Measurements from ENCODE around the gene TICAM1. TPM values are rescaled to one million over a fixed set of nuclear protein-coding genes. Genes with fewer than 3 reads are reported as not detected.

TICAM1 gene
- total and polyA plus RNA-seq, 2 of the 8 experiments (the other 6 are each of a cell fraction or from before 2014, with no cell fraction given) = 0.41 to 0.65 TPM

- ChIA-PET CTCF (ENCODE audit: partially characterized antibody) (interaction anchor here (0.5 to 5.2 kb wide), 10 partner anchors 12 to 191 kb away, joined by 3 to 32 read pairs (median 3); no protein-coding TSS in a partner anchor), POLR2A (ENCODE audit: partially characterized antibody) (interaction anchor here (1.2 kb wide), 2 partner anchors 24 to 80 kb away, joined by 3 read pairs; no protein-coding TSS in a partner anchor)
- H3K14ac ChIP-seq (ENCODE audit: insufficient read length) = no peak overlapping the region
- no peak overlapping the region for H2BK120ac ChIP-seq (replicated peaks; ENCODE audit: low read depth, low read length)
- no peak overlapping the region for H4K8ac ChIP-seq (ENCODE audit: extremely low read depth, insufficient read depth, low read length)
- H3K9me3 ChIP-seq (ENCODE audit: insufficient read depth in 2 of 2, low read depth in 1 of 2, low read length in 1 of 2) = no peaks in the 10 kb centered on the region; a peak in 1 of 4 replicates
- TF ChIP-seq SAP30 (IDR thresholded peaks at IDR 0.05; ENCODE audit: insufficient read depth, insufficient replicate concordance, low read length) = no peak
- TF ChIP-seq CHD2 (IDR thresholded peaks at IDR 0.05; ENCODE audit: low read length) = no peak
- TF ChIP-seq ZNF274 (IDR thresholded peaks at IDR 0.05; ENCODE audit: borderline replicate concordance, extremely low read depth, low read length) = no peak
- no peak for TF ChIP-seq TBP (IDR thresholded peaks at IDR 0.05; ENCODE audit: low read depth, low read length)
- no peak for TF ChIP-seq RFX5 (IDR thresholded peaks at IDR 0.05; ENCODE audit: borderline replicate concordance, low read depth, low read length)
- TF ChIP-seq SP2 (IDR thresholded peaks at IDR 0.05; ENCODE audit: low read length) = no peak
- no peak for TF ChIP-seq CHD1 (IDR thresholded peaks at IDR 0.05; ENCODE audit: low read depth, low read length)
- no peak for TF ChIP-seq CEBPB (IDR thresholded peaks at IDR 0.05; ENCODE audit: low read depth, low read length)
- TF ChIP-seq CBX8 (IDR thresholded peaks at IDR 0.05; ENCODE audit: borderline replicate concordance, low read depth, low read length) = no peak
- no peak for TF ChIP-seq ATF3 (IDR thresholded peaks at IDR 0.05; ENCODE audit: insufficient read depth, low read depth, low read length)
- no peak overlapping the region for H3K23ac ChIP-seq (ENCODE audit: insufficient read length)
- peaks cover 0 to 7% of the 10 kb centered on the region in 2 experiments for H4K20me1 ChIP-seq (replicated peaks in 1 of 2; ENCODE audit: control insufficient read depth in 1 of 2, insufficient read depth in 2 of 2, low read length in 2 of 2)
- no peak overlapping the region for H3K27ac ChIP-seq (ENCODE audit: low read depth, low read length)
- DNase-seq (ENCODE audit: low read depth in 1 of 2, low spot score in 2 of 2) (no peak), FAIRE-seq (no peak)
- H3K4me2 ChIP-seq (ENCODE audit: insufficient read depth in 1 of 2, low read depth in 2 of 2, low read length in 2 of 2) = no peak overlapping the region
- H4K5ac ChIP-seq (ENCODE audit: insufficient read length, low read depth, low read length) = no peak overlapping the region
- H3K79me2 ChIP-seq (ENCODE audit: control insufficient read depth in 1 of 2, insufficient read depth in 2 of 2, low read length in 2 of 2) = no peaks in the 10 kb centered on the region
- no peak overlapping the region for H2BK20ac ChIP-seq (ENCODE audit: low read length)
- no peak overlapping the region for H3K9ac ChIP-seq (replicated peaks in 1 of 4; ENCODE audit: extremely low read depth in 1 of 4, low read depth in 3 of 4, low read length in 3 of 4)
- H3K4me3 ChIP-seq (ENCODE audit: extremely low read depth in 1 of 4, insufficient read depth in 2 of 4, low read depth in 3 of 4, low read length in 4 of 4) = no peak overlapping the region
- H2AK5ac ChIP-seq (ENCODE audit: low read depth, low read length) = no peak overlapping the region
- H2AFZ ChIP-seq (ENCODE audit: low read length) = no peak overlapping the region
- H4K91ac ChIP-seq (replicated peaks; ENCODE audit: insufficient read length, low read length) = no peak overlapping the region
- peaks cover 7 to 25% (median 16%) of the 10 kb centered on the region in 4 experiments for H3K36me3 ChIP-seq (ENCODE audit: control insufficient read depth in 2 of 4, insufficient read depth in 4 of 4, low read length in 3 of 4)
- no peak overlapping the region for H2BK15ac ChIP-seq (ENCODE audit: low read length)
- no peak overlapping the region for H3K18ac ChIP-seq (ENCODE audit: extremely low read depth, low read length)
- WGBS, 2 experiments (ENCODE audit: extremely low coverage in 1 of 2, insufficient coverage in 1 of 2, insufficient read length in 1 of 2, insufficient replicate concordance in 2 of 2, low coverage in 1 of 2, low lambda C conversion rate in 2 of 2, missing lambda C conversion rate in 1 of 2) = 89% methylated on average over 23 of the region's 23 CpGs; no CpG with 5 or more reads in 1 of the 2 experiments
- H2BK5ac ChIP-seq (ENCODE audit: low read depth, low read length) = no peak overlapping the region
- H3K23me2 ChIP-seq (ENCODE audit: low read depth, low read length) = no peaks in the 10 kb centered on the region
- H3K27me3 ChIP-seq (replicated peaks in 1 of 4; ENCODE audit: control insufficient read depth in 3 of 4, extremely low read depth in 1 of 4, insufficient read depth in 3 of 4, low read length in 3 of 4) = no peaks in the 10 kb centered on the region
- no peak overlapping the region for H2BK12ac ChIP-seq (ENCODE audit: low read depth, low read length)
- no peaks in the 10 kb centered on the region for H3K4me1 ChIP-seq (replicated peaks in 1 of 4; ENCODE audit: control insufficient read depth in 3 of 4, insufficient read depth in 4 of 4, low read length in 3 of 4)
- no peaks in the 10 kb centered on the region for H3K79me1 ChIP-seq (ENCODE audit: low read depth, low read length)
- no peak overlapping the region for H3K56ac ChIP-seq (replicated peaks; ENCODE audit: insufficient read length, low read depth, low read length)
- no peak overlapping the region for H3K4ac ChIP-seq (replicated peaks; ENCODE audit: insufficient read length, low read depth, low read length)
These were observed 15.9 kb upstream of the TICAM1 start for GRCh38 chr19:4847190-4847973.

All from H1 (cell line).